ENCODE results near the gene FAM107B. TPM values are rescaled to one million over a fixed set of nuclear protein-coding genes. Genes with fewer than 3 reads are reported as not detected.
"Not testable (repeated sequence)": the region's sequence is repeated elsewhere in the genome, so short reads cannot be mapped to it uniquely, and the experiment has no call there.

Gene FAM107B
- 100 to 1,000 TPM; 112 to 259 (median 159) TPM for polyA plus RNA-seq (ENCODE audit: low read depth in 6 of 6)

DNA sequence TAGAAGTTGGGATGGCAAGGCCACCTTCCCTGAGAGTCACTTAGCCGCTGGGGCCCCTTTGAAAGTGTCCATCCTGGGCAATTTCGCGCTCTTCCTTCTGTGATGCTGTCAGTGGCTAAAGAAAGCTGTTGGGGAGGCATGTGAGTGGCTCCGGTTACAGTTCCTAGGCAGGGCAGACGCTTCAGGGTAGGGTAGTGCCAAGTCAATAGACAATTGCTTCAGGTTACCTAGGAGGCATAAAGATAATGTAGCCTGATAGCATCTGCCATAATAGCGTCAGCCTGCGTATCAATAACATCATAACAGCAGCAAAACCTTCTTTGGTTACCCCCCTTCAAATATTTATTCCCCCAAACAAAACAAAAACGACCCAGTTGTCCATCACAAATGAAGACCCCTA lies at the start of gene FAM107B:
TSS of gene FAM107B (minus strand) at position 101 of the 400 bp plus-strand sequence. CDS start 234 bp downstream, outside the sequence.
- ATAC-seq (ENCODE audit: low read depth in 2 of 2) (no peak), DNase-seq (no peak)
- H3K27ac Mint-ChIP-seq: peak within 1 kb of the TSS in 2 of 6 donors; percentile 27 to 34
- H3K4me3 Mint-ChIP-seq: no peak within 1 kb of the TSS
- H3K27me3 Mint-ChIP-seq: no peaks in the 10 kb centered on the region
- no peaks in the 10 kb centered on the region for H3K9me3 Mint-ChIP-seq
- no peaks in the 10 kb centered on the region for H3K36me3 Mint-ChIP-seq
- peaks cover 4 to 25% (median 4%) of the 10 kb centered on the region in 3 donors for H3K4me1 Mint-ChIP-seq

DNA sequence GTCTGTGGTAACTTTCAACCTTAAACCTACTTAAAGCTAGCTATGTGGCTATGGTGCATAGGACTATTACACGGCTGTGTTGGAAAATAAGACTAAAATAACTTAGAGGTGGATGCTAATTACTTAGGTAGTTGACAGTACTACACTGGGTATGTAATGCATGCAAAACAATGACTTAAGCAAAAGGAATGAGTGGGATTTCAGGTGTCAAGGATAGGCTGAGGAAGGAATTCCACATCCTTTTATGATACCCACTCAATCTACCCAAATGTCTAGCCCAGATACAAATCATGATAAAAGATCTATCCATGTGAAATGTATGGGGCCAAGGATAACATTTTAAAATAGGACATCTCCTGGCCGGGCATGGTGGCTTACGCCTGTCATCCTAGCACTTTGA lies 49.3 kb upstream of the FAM107B start:
- no peak overlapping the region for H3K4me3 Mint-ChIP-seq
- H3K36me3 Mint-ChIP-seq: no peaks in the 10 kb centered on the region
- no peak overlapping the region for H3K27ac Mint-ChIP-seq
- DNase-seq (no peak), ATAC-seq (ENCODE audit: low read depth in 2 of 2) (no peak)
- no peaks in the 10 kb centered on the region for H3K27me3 Mint-ChIP-seq
- H3K4me1 Mint-ChIP-seq: peaks cover 24 to 36% (median 25%) of the 10 kb centered on the region in 3 donors
- H3K9me3 Mint-ChIP-seq: peaks cover 0 to 1% (median 0%) of the 10 kb centered on the region in 7 donors

DNA sequence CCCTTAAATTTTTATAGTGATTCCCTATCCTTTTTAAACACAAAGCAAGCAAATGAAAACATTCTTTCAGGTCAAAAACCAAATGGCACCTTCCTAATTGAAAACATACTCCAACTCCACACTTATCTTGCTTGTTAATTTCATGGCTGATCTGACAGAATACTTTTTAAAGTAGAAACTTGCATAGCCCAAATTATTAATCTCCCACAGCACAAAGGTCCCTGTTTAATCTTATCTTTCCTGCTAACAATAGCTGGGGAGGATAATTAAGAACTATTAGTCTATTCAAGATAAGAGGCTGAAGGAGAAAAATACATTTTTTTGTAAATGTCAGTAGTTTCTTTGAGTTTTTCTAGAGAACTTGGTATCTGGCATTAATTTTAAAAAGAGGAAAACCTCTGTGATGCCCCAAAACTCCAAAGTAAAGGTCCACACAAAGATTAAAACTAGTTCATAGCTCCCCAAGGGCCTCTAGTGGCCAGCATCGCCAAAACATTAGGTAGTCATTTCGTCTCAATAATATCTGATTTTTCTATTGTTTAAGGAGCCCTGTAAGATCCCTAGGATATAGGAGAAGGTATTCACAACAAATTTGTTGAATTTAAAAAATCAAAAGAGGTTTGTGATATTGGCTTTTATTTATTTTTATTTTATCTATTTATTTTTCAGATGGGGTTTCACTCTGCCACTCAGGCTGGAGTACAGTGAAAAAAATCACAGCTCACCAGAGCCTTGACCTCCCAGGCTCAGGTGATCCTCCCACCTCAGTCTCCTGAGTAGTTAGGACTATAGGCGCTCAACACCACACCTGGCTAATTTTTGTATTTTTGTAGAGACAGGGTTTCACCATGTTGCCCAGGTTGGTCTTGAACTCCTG lies 48.4 kb upstream of the FAM107B start:
- H3K27me3 Mint-ChIP-seq: no peaks in the 10 kb centered on the region
- DNase-seq (peak; percentile 44), ATAC-seq (ENCODE audit: low read depth in 2 of 2) (peak; percentile 67 to 70)
- H3K36me3 Mint-ChIP-seq: no peaks in the 10 kb centered on the region
- H3K27ac Mint-ChIP-seq: peak overlapping the region in 2 of 6 donors; percentile 49 to 89
- H3K4me3 Mint-ChIP-seq: no peak overlapping the region
- peaks cover 0 to 1% (median 0%) of the 10 kb centered on the region in 7 donors for H3K9me3 Mint-ChIP-seq
- peaks cover 24 to 36% (median 25%) of the 10 kb centered on the region in 3 donors for H3K4me1 Mint-ChIP-seq

DNA sequence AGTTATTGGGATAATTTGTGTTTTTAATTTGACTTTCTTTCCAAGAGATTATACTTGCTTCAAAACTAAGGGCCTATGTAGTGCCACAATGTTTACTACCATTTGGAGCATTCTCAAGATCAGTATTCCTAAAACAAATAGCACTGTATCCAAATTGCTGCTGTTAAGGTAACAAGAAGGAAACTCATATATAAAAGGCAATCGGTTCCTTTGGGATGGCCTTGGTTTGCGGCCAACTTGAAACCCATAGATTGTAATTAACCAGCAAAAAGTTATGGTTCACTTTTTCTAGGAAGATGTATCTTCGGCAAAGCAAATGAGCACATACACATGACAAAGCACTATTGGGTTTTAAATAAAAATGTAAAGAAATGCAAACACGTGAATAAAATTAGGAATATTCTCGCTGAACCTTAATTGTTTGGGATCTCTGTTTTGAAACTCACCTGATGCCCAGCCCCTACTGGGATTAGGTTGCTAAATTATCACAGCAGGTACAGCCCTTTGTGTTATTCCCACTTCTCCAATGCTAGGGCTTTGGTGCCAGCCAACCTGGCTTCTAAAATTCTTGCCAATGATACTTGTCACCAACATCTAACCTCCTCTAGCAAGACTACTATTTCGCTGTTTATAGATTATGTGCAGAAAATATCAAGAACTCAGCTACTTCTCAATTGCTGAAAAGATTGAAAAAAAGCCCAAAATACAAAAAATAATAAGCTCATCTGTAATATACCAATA lies 47.1 kb upstream of the FAM107B start:
- Mint-ChIP-seq H3K27me3 (no peaks in the 10 kb centered on the region), H3K9me3 (peaks cover 0 to 1% (median 0%) of the 10 kb centered on the region in 7 donors), H3K4me1 (peaks cover 24 to 36% (median 25%) of the 10 kb centered on the region in 3 donors), H3K36me3 (no peaks in the 10 kb centered on the region), H3K27ac (no peak overlapping the region), H3K4me3 (no peak overlapping the region)
- ATAC-seq (ENCODE audit: low read depth in 2 of 2): no peak
- DNase-seq: no peak

DNA sequence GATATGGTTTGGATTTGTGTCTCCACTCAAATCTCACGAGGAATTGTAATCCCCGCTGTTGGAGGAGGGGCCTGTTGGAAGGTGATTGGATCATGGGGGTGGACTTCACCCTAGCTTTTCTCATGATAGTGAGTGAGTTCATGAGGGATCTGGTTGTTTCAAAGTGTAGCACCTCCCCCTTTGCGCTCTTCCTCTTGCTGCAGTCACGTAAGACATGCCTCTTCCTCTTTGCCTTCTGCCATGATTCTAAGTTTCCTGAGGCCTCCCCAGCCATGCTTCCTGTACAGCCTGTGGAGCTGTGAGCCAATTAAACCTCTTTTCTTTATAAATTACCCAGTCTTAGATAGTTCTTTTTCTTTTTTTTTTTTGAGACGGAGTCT lies 46.1 kb upstream of the FAM107B start:
- Mint-ChIP-seq H3K36me3 (no peaks in the 10 kb centered on the region), H3K4me3 (peak overlapping the region in 1 of 8 donors; percentile 69), H3K4me1 (peaks cover 16 to 30% (median 18%) of the 10 kb centered on the region in 3 donors), H3K9me3 (peaks cover 0 to 1% (median 0%) of the 10 kb centered on the region in 7 donors), H3K27me3 (no peaks in the 10 kb centered on the region), H3K27ac (peak overlapping the region in 3 of 6 donors; percentile 49 to 96 (median 79))
- no peak for ATAC-seq (ENCODE audit: low read depth in 2 of 2)
- no peak for DNase-seq

DNA sequence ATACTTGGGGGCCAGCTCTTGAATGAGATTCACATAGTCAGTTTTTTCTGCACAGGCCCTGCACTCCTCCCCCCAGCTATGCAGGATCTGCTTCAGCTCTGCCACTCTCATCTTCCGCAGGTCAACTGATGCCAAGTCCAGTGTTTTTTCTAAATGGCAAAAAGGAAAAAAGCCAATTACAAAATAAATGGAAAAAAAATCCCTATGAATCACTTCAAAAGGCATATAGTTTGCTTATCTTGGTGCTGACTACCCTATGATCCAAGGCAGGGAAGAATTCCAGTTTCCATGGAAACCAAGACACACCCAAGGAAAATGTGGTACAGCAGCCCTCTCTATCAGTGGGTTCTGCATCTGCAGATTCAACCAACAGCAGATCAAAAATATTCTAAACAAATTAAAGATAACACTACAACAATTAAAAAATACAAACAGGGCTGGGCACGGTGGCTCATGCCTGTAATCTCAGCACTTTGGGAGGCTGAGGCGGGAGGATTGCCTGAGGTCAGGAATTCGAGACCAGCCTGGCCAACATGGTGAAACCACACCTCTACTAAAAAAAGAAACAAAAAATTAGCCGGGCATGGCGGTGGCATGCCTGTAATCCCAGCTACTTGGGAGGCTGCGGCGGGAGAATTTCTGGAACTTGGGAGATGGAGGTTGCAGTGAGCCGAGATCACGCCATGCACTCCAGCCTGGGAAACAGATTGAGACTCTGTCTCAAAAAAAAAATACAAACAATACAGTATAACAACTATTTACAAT lies 45.5 kb upstream of the FAM107B start:
- no peak for DNase-seq
- Mint-ChIP-seq H3K4me3 (no peak overlapping the region), H3K27ac (peak overlapping the region in 3 of 6 donors; percentile 49 to 84 (median 56)), H3K4me1 (peaks cover 12 to 24% (median 13%) of the 10 kb centered on the region in 3 donors), H3K27me3 (no peaks in the 10 kb centered on the region), H3K36me3 (no peaks in the 10 kb centered on the region), H3K9me3 (peaks cover 0 to 1% (median 0%) of the 10 kb centered on the region in 7 donors)
- no peak for ATAC-seq (ENCODE audit: low read depth in 2 of 2)

DNA sequence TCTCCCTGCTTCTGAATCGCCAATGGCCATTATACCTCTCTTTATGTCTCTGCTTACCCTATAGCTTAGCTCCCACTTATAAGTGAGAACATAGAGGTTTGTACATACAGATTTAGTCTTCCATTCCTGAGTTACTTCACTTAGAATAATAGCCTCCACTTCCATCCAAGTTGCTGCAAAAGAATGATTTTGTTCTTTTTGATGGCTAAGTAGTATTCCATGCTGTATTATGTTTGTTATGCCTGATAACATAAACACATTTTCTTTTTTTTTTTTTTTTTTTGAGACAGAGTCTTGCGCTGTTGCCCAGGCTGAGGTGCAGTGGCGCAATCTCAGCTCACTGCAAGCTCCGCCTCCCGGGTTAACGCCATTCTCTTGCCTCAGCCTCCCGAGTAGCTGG lies 42.0 kb upstream of the FAM107B start:
- H3K27me3 Mint-ChIP-seq; ATAC-seq (ENCODE audit: low read depth in 2 of 2); H3K27ac Mint-ChIP-seq; H3K36me3 Mint-ChIP-seq; H3K4me3 Mint-ChIP-seq; DNase-seq; H3K9me3 Mint-ChIP-seq: not testable (repeated sequence)
- H3K4me1 Mint-ChIP-seq: peaks cover 6 to 20% (median 8%) of the 10 kb centered on the region in 3 donors

DNA sequence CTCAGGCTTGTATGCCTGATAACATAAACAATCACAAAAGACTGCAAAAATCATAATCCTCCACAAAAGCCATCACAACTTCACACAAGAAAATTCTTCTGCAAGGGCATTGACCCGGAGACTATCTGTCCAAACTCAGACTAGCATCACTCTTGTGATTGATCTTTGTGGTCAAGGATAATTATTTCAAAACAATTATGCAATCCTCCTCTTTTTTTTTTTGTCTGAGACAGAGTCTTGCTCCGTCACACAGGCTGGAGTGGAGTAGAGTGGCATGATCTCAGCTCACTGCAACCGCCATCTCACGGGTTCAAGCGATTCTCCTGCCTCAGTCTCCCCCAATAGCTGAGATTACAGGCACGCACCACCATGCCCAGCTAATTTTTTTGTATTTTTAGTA lies 41.0 kb upstream of the FAM107B start:
- Mint-ChIP-seq H3K27me3 (no peaks in the 10 kb centered on the region), H3K4me3 (no peak overlapping the region), H3K27ac (peak overlapping the region in 1 of 6 donors; percentile 71), H3K4me1 (peaks cover 6 to 19% (median 7%) of the 10 kb centered on the region in 3 donors), H3K36me3 (no peaks in the 10 kb centered on the region), H3K9me3 (peaks cover 0 to 2% (median 0%) of the 10 kb centered on the region in 7 donors)
- ATAC-seq (ENCODE audit: low read depth in 2 of 2) (no peak), DNase-seq (no peak)

DNA sequence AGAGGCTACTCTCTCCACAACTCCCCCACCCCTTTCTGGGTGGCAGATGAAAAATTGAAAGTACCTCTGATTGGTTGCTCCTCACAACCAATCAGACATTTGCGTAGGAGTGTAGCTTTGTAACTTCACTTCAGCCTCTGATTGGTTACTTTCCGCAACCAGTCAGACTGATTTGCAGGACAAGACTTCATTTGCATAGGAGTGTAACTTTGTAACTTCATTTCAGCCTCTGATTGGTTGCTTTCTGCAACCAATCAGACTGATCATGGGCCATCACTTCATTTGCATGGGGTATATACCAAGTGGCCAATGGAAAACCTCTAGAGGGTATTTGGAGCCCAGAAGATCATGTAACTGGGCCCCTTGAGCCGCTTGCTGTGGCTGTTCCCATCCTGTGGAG lies 37.6 kb upstream of the FAM107B start:
- Mint-ChIP-seq H3K27me3 (no peaks in the 10 kb centered on the region), H3K9me3 (peaks cover 0 to 2% (median 0%) of the 10 kb centered on the region in 7 donors), H3K36me3 (no peaks in the 10 kb centered on the region), H3K4me1 (peaks cover 3 to 18% (median 10%) of the 10 kb centered on the region in 3 donors), H3K27ac (no peak overlapping the region), H3K4me3 (no peak overlapping the region)
- DNase-seq (no peak), ATAC-seq (ENCODE audit: low read depth in 2 of 2) (no peak)

DNA sequence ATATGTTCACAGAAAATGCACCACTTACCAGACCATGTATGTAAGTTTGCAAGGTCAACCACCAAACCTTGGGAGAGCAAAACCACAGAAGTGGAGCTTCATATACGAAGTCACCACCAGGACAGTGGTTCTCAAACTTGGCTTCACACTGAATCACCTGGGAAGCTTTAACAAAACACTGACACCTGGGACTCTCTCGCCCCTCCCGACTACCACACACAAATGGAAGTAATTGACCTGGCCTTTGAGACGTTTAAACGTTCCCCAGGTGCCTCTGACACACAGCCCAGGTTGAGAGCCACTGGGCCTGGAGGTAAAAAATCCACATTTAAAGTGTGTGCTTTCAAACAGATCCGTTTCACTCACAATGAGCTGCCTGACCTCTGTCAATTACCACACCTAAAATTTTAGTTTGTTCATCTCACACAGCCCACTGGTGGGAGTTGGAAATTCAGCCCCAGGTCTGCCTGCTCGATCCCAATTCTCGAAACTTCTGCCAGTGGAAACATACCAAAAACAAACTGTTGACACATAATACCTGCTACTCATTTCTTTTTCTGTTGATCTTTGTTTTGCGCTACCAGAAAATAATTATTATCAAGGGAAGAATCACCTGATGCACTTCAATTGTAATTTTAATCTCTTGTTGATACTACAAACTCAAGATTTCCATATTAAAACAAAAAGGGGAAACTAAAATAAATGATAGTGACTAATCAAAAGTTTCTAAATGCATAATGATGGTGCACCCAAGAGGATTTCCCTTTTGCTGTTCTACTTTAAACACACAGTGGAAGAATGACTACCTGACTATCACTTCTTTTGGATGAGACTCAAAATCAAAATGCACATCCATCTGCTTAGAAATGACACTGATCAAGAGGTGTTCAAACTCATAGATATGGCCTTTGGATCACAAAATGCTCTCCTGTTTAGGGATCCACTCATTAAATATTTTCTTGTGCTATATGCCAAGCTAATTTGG lies 36.6 kb upstream of the FAM107B start:
- Mint-ChIP-seq H3K4me1 (peaks cover 3 to 18% (median 10%) of the 10 kb centered on the region in 3 donors), H3K27me3 (no peaks in the 10 kb centered on the region), H3K4me3 (no peak overlapping the region), H3K27ac (peak overlapping the region in 3 of 6 donors; percentile 26 to 74 (median 62)), H3K36me3 (no peaks in the 10 kb centered on the region), H3K9me3 (peaks cover 0 to 2% (median 0%) of the 10 kb centered on the region in 7 donors)
- DNase-seq (no peak), ATAC-seq (ENCODE audit: low read depth in 2 of 2) (no peak)

DNA sequence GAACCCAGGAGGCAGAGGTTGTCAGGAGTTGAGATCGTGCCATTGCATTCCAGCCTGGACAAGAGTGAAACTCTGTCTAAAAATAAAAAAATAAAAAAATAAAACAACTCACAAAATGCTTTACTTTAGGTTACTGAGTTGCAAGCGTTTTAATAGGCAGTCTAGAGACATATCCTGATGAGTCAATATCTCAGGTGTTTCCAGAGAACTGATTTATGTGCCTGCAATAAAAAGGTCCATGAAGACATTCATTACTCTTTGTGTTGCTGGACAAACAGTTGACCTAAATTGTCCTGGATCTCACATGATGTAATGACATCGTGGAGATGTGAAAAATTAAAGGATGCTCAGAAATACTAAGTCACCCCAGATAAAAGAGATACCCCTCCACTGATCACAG lies 31.6 kb upstream of the FAM107B start:
- ATAC-seq (ENCODE audit: low read depth in 2 of 2): no peak
- Mint-ChIP-seq H3K9me3 (peaks cover 0 to 4% (median 0%) of the 10 kb centered on the region in 7 donors), H3K36me3 (no peaks in the 10 kb centered on the region), H3K27me3 (no peaks in the 10 kb centered on the region), H3K4me1 (peaks cover 6 to 14% (median 13%) of the 10 kb centered on the region in 3 donors), H3K27ac (no peak overlapping the region), H3K4me3 (no peak overlapping the region)
- no peak for DNase-seq

DNA sequence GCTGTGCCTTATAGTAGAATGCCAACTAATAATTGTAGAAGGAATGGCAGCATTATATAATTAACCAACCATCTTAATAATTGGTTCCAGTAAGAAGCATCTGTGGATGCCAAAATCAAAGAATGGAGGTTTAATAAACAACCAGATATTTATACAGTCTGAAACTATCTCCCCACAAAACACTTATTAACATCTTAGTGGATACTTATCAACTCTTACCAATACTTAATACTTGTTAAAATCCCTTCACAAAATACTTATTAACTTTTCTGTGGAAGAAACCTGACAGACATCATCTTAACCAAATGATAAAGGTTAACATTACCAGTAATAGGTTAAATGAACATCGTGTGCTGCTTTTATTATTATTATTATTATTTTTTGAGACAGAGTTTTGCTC lies 29.1 kb upstream of the FAM107B start:
- peaks cover 0 to 4% (median 0%) of the 10 kb centered on the region in 7 donors for H3K9me3 Mint-ChIP-seq
- DNase-seq (no peak), ATAC-seq (ENCODE audit: low read depth in 2 of 2) (no peak)
- H3K27ac Mint-ChIP-seq: no peak overlapping the region
- H3K4me3 Mint-ChIP-seq: no peak overlapping the region
- no peaks in the 10 kb centered on the region for H3K27me3 Mint-ChIP-seq
- H3K4me1 Mint-ChIP-seq: peaks cover 21 to 28% (median 28%) of the 10 kb centered on the region in 3 donors
- no peaks in the 10 kb centered on the region for H3K36me3 Mint-ChIP-seq
